ENCODE data around the gene SOD2. TPM values are rescaled to one million over a fixed set of nuclear protein-coding genes. Genes with fewer than 3 reads are reported as not detected.

The SOD2 gene
- total and polyA plus RNA-seq, 9 of the 15 experiments (the other 6 are each of a cell fraction or from before 2014, with no cell fraction given): 39.8 to 140 (median 95.8) TPM

DNA sequence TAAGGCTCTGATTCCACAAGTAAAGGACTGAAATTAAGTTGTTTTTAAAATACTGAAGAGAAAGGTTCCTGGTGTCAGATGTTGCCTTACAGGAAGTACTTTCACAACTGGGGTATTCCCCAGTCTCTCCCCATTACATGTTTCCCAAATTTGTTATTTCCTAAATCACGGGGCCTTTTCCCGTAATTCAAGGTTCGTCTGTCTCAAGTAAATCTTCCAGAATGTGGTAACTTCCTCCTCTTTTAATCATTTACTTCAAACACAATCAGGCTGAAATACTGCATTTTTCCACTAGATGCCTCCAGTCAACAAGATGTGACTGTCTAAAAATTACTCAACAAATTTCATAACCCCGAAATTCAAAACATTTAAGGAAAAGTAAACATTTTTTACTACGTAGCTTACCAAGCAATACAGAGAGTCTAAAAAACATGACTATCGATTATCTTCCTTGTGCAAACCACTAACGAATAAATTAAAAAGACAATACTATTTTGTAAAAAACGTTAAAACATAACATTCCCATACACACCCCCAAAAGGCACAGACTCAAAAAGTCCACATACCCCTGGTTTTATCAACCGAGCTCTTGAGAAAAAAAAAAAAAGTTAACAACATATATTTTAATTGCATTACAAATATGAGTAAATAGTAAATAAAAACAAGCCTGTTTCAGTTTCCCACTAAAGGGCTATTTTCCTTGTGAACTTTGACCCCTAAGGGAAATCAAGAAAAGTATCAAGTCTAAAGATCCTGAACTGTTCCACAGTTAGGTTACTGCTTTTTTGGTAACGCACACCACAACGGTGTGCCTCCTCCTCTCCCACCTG lies 1.7 kb downstream of the SOD2 start (continued):
- TF ChIP-seq XRCC4 (IDR thresholded peaks at IDR 0.05; ENCODE audit: extremely low read depth, insufficient read depth, insufficient read length) (no peak), CHD4 (IDR thresholded peaks at IDR 0.05; ENCODE audit: insufficient read depth, insufficient replicate concordance, low read depth, low read length, poor library complexity, severe bottlenecking) (no peak), ZFP30 (CRISPR knock-in tag; IDR thresholded peaks at IDR 0.05; ENCODE audit: borderline replicate concordance) (no peak), ZNF589 (CRISPR knock-in tag; IDR thresholded peaks at IDR 0.05; ENCODE audit: low read depth) (0 out of 2 replicates have a peak, but pooled peaks have one; percentile 9), BRF1 (IDR thresholded peaks at IDR 0.05; ENCODE audit: borderline replicate concordance, extremely low read depth, insufficient read length) (no peak), PRMT5 (CRISPR knock-in tag; IDR thresholded peaks at IDR 0.05) (no peak), ATF7 (IDR thresholded peaks at IDR 0.05) (no peak; the same call in 1 of the 2 replicates), ZNF174 (CRISPR knock-in tag; IDR thresholded peaks at IDR 0.05) (no peak), CSDE1 (IDR thresholded peaks at IDR 0.05) (no peak), EZH2 (IDR thresholded peaks at IDR 0.05; ENCODE audit: borderline replicate concordance, low read depth, low read length) (no peak), BRD4 (IDR thresholded peaks at IDR 0.05) (no peak), ZNF408 (CRISPR knock-in tag; IDR thresholded peaks at IDR 0.05; ENCODE audit: low read depth) (no peak), CEBPB (tag; IDR thresholded peaks at IDR 0.05) (peak; percentile 97), BRD9 (IDR thresholded peaks at IDR 0.05; ENCODE audit: low read depth, partially characterized antibody) (peak; percentile 83), SREBF2 (CRISPR knock-in tag; IDR thresholded peaks at IDR 0.05) (no peak), FOXK2 (conservative IDR thresholded peaks at IDR 0.05 in 1 of 2, IDR thresholded peaks at IDR 0.05 in 1 of 2; ENCODE audit: low read depth in 2 of 2) (0 out of 4 replicates have a peak, but pooled peaks of 1 of the 2 experiments have one; percentile 47)
- TF ChIP-seq, protein P1, sequence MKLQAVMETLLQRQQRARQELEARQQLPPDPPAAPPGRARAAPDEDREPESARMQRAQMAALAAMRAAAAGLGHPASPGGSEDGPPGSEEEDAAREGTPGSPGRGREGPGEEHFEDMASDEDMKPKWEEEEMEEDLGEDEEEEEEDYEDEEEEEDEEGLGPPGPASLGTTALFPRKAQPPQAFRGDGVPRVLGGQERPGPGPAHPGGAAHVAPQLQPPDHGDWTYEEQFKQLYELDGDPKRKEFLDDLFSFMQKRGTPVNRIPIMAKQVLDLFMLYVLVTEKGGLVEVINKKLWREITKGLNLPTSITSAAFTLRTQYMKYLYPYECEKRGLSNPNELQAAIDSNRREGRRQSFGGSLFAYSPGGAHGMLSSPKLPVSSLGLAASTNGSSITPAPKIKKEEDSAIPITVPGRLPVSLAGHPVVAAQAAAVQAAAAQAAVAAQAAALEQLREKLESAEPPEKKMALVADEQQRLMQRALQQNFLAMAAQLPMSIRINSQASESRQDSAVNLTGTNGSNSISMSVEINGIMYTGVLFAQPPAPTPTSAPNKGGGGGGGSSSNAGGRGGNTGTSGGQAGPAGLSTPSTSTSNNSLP (IDR thresholded peaks at IDR 0.05; ENCODE audit: borderline replicate concordance, low read depth, low read length): 0 out of 2 replicates have a peak, but pooled peaks have one; percentile 78
- TF ChIP-seq, protein P2, sequence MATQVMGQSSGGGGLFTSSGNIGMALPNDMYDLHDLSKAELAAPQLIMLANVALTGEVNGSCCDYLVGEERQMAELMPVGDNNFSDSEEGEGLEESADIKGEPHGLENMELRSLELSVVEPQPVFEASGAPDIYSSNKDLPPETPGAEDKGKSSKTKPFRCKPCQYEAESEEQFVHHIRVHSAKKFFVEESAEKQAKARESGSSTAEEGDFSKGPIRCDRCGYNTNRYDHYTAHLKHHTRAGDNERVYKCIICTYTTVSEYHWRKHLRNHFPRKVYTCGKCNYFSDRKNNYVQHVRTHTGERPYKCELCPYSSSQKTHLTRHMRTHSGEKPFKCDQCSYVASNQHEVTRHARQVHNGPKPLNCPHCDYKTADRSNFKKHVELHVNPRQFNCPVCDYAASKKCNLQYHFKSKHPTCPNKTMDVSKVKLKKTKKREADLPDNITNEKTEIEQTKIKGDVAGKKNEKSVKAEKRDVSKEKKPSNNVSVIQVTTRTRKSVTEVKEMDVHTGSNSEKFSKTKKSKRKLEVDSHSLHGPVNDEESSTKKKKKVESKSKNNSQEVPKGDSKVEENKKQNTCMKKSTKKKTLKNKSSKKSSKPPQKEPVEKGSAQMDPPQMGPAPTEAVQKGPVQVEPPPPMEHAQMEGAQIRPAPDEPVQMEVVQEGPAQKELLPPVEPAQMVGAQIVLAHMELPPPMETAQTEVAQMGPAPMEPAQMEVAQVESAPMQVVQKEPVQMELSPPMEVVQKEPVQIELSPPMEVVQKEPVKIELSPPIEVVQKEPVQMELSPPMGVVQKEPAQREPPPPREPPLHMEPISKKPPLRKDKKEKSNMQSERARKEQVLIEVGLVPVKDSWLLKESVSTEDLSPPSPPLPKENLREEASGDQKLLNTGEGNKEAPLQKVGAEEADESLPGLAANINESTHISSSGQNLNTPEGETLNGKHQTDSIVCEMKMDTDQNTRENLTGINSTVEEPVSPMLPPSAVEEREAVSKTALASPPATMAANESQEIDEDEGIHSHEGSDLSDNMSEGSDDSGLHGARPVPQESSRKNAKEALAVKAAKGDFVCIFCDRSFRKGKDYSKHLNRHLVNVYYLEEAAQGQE (IDR thresholded peaks at IDR 0.05; ENCODE audit: borderline replicate concordance): peak; percentile 67
- TF ChIP-seq, protein P2 (CRISPR knock-in tag; IDR thresholded peaks at IDR 0.05; ENCODE audit: low read depth): no peak
